HG02973 (cell line): Measurements from ENCODE around the gene NPNT.

Source experiments
- ATAC-seq: cut with Tn5 transposase; IDR thresholded peaks from one replicate; pipeline ENCODE4 v1.9.1; 2021; ENCODE audit warnings: moderate library complexity; ENCODE audit not compliant: unreplicated experiment

The NPNT gene

GRCh38 chr4:105912633-105913032, 17.4 kb downstream of the NPNT start:
- ATAC-seq: no peak

- no peak for ATAC-seq
Observed at GRCh38 chr4:105917171-105917685, 22.0 kb downstream of the NPNT start.

GRCh38 chr4:105921301-105921700, 26.0 kb downstream of the NPNT start:
- ATAC-seq: no peak

GRCh38 chr4:105923497-105924238, 28.4 kb downstream of the NPNT start:
- ATAC-seq: no peak

- no peak for ATAC-seq
Observed at GRCh38 chr4:105924341-105924740, 29.1 kb downstream of the NPNT start.

- no peak for ATAC-seq
Observed at GRCh38 chr4:105930698-105931097, 35.4 kb downstream of the NPNT start.

- peak; percentile 50 for ATAC-seq
Observed at GRCh38 chr4:105933083-105933482, 37.8 kb downstream of the NPNT start.

- no peak for ATAC-seq
Observed at GRCh38 chr4:105934386-105934785, 39.1 kb downstream of the NPNT start.

GRCh38 chr4:105936901-105937300, 41.6 kb downstream of the NPNT start:
- no peak for ATAC-seq

- ATAC-seq: no peak
Observed at GRCh38 chr4:105937759-105938158, 42.5 kb downstream of the NPNT start.

- ATAC-seq: no peak
Observed at GRCh38 chr4:105943234-105943633, 48.0 kb downstream of the NPNT start.

- ATAC-seq: no peak
Observed at GRCh38 chr4:105944540-105944939, 49.3 kb downstream of the NPNT start.

GRCh38 chr4:105946771-105947170, 51.5 kb downstream of the NPNT start:
- ATAC-seq: no peak

GRCh38 chr4:105950701-105951100, 55.4 kb downstream of the NPNT start:
- ATAC-seq: no peak

GRCh38 chr4:105951198-105951597, 55.9 kb downstream of the NPNT start:
- ATAC-seq: no peak

GRCh38 chr4:105952591-105952990, 57.3 kb downstream of the NPNT start:
- no peak for ATAC-seq

GRCh38 chr4:105956569-105956968, 61.3 kb downstream of the NPNT start:
- no peak for ATAC-seq

GRCh38 chr4:105957680-105958079, 62.4 kb downstream of the NPNT start:
- no peak for ATAC-seq

GRCh38 chr4:105963461-105964400, 68.5 kb downstream of the NPNT start:
- no peak for ATAC-seq

- ATAC-seq: no peak
Observed at GRCh38 chr4:105965183-105965800, 70.0 kb downstream of the NPNT start.

- no peak for ATAC-seq
Observed at GRCh38 chr4:105966051-105966450, 70.8 kb downstream of the NPNT start.
